ENCODE measurements around the gene JAM2.
A peak's percentile ranks its signal among the peaks of the same experiment; 100 is the strongest.
"Not testable (repeated sequence)": the region's sequence is repeated elsewhere in the genome, so short reads cannot be mapped to it uniquely, and the experiment has no call there.

The JAM2 gene

GRCh38 chr21:25638660-25639550, at the start of gene JAM2:
Gene JAM2 (plus strand): TSS chr21:25639258. CDS start chr21:25639822, 564 bp downstream.
- DNase-seq (ENCODE audit: low read depth, low spot score): no peak
- no peak within 1 kb of the TSS for H3K27ac ChIP-seq

GRCh38 chr21:25589887-25590286, 49.2 kb upstream of the JAM2 start:
- DNase-seq (ENCODE audit: low read depth, low spot score): no peak

DNA sequence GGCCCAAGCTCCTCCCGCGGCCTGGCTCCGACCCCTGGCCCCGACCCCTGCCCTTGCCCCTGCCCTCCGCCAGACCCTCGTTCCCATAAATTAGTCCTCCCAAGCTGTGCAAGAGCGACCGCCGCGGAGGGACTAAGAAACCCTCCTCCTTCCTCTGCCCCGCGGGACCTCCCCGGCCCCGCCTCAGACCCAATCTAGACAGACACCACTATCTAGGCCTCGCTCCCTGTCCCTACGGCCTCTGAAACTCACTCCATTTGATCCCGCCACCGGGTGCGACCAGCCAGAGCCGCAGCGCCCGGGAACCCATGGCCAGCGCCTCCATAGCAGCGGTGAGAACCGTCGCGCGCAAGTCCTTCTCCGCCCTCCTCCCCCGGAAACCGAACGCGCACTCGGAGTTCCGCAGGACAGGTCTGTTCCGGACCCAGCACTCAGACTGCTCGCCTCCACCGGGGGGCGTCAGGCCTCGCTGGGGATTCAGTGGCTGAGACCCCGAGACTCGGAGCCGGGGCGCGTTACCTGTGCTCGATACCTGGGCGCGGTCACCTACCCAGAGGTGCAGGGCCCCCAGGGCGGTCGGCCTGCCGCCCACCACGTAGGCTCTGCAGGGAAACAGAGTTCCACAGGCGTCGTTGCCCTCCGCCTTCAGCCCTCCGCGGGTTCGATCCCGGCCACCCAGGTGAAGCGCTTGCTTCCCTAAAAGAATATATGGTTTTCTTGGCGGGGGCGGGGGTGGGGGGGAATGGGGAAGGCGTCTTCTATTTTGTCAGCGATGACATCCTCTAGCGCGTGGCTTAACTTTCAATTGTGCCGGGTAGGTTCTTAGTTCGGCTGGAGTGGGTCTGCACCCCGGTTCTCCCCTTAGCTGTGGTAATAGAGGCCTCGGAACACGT, 31.7 kb upstream of the JAM2 start, which contains the start of gene MRPL39:
Gene MRPL39 (minus strand): TSS at position 331 of the 893 bp plus-strand sequence. CDS start 6 bp downstream, at position 325.
- H3K27ac ChIP-seq: peak within 1 kb of the TSS; percentile 60
- DNase-seq (ENCODE audit: low read depth, low spot score): peak; percentile 59

More at GRCh38 chr21:25589887-25590286, 49.2 kb upstream of the JAM2 start:
- H3K27ac ChIP-seq: no peak overlapping the region

DNA sequence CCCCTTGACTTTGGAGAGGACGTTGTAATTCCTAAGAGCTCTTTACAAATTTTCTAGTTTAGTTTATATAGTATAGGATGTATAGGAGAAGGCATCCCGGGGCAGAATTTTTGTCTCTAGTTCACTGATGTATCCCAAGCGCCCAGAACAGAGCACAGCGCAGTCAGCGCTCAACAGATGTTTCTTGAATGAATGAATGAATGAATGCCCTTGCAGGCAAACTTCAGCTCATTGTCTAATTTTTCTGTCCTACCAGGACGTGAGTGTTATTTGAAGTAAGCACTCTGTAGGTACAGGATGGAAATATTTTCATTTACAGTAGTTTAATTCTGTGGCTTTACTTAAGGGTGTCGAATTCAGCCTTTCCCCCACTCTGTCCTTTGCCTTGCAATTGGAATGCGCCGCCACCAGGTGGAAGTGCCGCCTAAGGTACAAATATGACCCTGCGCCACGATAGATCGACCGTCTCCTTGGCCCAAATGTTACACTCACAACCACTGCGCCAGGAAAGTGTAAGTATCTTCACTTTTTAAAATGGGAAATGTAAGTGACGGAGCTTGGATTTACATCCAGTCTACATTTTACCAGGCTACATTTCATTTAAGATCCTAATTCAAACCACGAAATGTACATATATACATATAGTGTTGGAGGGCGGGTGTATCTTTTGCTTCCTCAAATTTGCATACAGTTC, 30.9 kb upstream of the JAM2 start:
- DNase-seq (ENCODE audit: low read depth, low spot score): peak; percentile 31
- no peak overlapping the region for H3K27ac ChIP-seq

- no peak overlapping the region for H3K27ac ChIP-seq
- DNase-seq (ENCODE audit: low read depth, low spot score): no peak
These were observed 24.6 kb upstream of the JAM2 start for GRCh38 chr21:25614441-25614840.

DNA sequence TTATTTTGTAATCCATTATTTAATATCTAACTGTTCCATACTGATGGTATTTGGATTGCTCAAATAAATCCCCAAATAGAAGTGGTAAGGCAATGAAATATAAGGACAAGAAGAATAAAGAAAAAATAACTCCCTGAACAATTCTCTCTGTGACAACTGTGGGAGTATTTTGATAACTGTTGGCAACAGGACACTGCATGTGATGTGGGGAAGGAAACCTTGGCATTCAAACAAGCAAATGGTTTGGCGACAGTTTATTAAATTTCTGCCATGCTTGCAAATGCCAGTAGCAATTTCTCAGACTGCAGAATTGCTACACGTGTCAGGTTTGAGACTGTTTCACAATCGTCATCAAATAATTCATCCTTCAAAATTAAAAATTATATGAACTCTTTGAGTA, 23.2 kb upstream of the JAM2 start:
- H3K27ac ChIP-seq: no peak overlapping the region
- no peak for DNase-seq (ENCODE audit: low read depth, low spot score)

- no peak for DNase-seq (ENCODE audit: low read depth, low spot score)
- H3K27ac ChIP-seq: no peak overlapping the region
These were observed 19.9 kb upstream of the JAM2 start for GRCh38 chr21:25619198-25619597.

- DNase-seq (ENCODE audit: low read depth, low spot score): no peak
- H3K27ac ChIP-seq: no peak overlapping the region
These were observed 14.5 kb upstream of the JAM2 start for GRCh38 chr21:25624511-25624910.

DNA sequence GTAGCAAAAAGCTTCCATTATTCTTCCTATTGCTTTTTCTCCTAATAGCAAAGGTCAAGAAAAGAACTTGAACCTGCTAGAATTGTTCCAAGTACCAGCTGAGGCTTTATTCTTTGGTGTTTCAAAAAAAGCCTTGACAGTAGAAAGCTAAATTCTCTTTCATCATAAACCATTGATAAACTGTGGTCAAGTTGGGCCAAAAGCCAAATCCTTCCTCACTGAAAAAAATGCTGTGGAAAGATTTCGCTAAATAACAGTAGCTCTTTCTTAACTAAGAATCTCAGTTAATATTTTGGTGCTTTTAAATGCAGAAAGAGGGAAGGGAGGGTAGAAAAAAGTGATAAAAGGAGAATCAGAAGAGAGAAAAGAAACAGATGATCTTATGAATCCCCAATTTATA, 14.0 kb upstream of the JAM2 start:
- H3K27ac ChIP-seq: no peak overlapping the region
- DNase-seq (ENCODE audit: low read depth, low spot score): no peak

DNA sequence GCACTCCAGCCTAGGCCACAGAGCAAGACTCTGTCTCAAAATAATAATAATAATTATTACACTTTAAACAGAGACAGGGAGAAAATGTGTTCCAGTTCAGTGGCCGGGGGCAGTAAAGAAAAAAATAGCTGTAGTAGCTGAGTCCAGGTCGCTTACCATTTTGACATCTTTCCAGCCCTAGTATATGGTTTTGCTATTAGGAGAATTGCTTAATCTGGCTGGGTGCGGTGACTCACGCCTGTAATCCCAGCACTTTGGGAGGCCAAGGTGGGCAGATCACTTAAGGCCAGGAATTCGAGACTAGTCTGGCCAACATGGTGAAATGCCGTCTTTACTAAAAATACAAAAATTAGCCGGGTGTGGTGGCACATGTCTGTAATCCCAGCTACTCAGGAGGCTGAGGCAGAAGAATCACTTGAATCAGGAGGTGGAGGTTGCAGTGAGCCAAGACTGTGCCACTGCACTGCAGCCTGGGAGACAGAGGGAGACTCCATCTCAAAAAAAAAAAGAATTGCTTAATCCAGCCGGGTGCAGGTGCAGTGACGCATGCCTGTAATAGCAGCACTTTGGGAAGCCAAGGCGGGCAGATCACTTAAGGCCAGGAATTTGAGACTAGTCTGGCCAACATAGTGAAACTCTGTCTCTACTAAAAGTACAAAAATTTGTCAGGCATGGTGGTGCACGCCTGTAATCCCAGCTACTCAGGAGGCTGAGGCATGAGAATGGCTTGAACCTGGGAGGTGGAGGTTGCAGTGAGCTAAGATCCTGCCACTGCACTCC, 13.1 kb upstream of the JAM2 start:
- DNase-seq (ENCODE audit: low read depth, low spot score); H3K27ac ChIP-seq: not testable (repeated sequence)

DNA sequence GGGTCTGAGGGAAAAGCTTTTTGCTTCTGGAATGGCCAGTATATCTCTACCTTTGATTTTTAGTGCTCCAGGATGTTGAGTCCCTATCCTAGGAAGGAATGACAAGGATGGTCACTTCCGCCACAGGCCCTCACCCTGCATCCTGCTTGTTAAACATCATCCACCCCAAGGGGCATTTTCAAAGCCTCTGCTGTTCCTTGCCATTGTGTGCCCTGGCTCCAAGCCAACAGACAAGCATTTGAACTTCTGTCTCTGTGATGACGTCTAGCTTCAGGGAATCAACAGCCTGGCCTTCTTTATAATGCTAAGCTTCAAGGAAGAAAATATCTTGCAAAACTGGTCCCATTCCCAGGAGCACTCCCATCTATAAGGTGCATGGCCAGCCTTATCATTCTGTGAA, 12.3 kb upstream of the JAM2 start:
- no peak overlapping the region for H3K27ac ChIP-seq
- peak; percentile 5 for DNase-seq (ENCODE audit: low read depth, low spot score)

DNA sequence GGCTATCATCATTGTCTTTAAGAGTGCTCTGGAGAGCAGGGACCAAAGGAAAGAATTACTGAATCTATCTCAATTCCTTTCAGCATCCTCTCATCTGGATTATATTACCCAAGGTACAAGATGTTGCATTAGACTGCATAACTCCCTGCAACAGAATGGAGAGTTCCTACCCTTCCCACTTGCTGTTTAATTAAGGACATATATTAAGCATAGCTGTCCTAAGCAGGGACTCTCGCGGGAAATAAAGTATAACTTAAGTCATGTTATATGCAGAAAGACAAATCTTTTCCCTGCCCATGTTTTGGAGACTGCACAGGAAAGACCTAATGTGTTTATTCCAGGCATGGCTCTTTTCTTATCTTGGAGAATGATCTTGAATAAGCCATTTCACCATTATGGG, 6.8 kb upstream of the JAM2 start:
- DNase-seq (ENCODE audit: low read depth, low spot score): no peak
- no peak overlapping the region for H3K27ac ChIP-seq

GRCh38 chr21:25635310-25635709, 3.7 kb upstream of the JAM2 start:
- DNase-seq (ENCODE audit: low read depth, low spot score): no peak
- no peak overlapping the region for H3K27ac ChIP-seq

GRCh38 chr21:25636727-25637126, 2.3 kb upstream of the JAM2 start:
- DNase-seq (ENCODE audit: low read depth, low spot score): no peak
- no peak overlapping the region for H3K27ac ChIP-seq

- H3K27ac ChIP-seq: no peak overlapping the region
- DNase-seq (ENCODE audit: low read depth, low spot score): no peak
These were observed 1.0 kb upstream of the JAM2 start for GRCh38 chr21:25637851-25638659.

- H3K27ac ChIP-seq: no peak overlapping the region
These were observed 618 bp downstream of the JAM2 start for GRCh38 chr21:25639551-25640201.

GRCh38 chr21:25640202-25640942, 1.3 kb downstream of the JAM2 start:
- no peak overlapping the region for H3K27ac ChIP-seq
- DNase-seq (ENCODE audit: low read depth, low spot score): no peak

More at GRCh38 chr21:25639551-25640201, 618 bp downstream of the JAM2 start:
- no peak for DNase-seq (ENCODE audit: low read depth, low spot score)

- DNase-seq (ENCODE audit: low read depth, low spot score): no peak
These were observed 1.9 kb downstream of the JAM2 start for GRCh38 chr21:25640943-25641292.

More at GRCh38 chr21:25640943-25641292, 1.9 kb downstream of the JAM2 start:
- H3K27ac ChIP-seq: no peak overlapping the region

All from epithelial cell of prostate (primary cell).